HG02623 (cell line): ENCODE data around the gene MRGPRE.

ENCODE experiments used
- ATAC-seq: cut with Tn5 transposase; IDR thresholded peaks from one replicate; pipeline ENCODE4 v1.9.1; 2021; ENCODE audit warnings: moderate library complexity; ENCODE audit not compliant: unreplicated experiment

Gene MRGPRE

DNA sequence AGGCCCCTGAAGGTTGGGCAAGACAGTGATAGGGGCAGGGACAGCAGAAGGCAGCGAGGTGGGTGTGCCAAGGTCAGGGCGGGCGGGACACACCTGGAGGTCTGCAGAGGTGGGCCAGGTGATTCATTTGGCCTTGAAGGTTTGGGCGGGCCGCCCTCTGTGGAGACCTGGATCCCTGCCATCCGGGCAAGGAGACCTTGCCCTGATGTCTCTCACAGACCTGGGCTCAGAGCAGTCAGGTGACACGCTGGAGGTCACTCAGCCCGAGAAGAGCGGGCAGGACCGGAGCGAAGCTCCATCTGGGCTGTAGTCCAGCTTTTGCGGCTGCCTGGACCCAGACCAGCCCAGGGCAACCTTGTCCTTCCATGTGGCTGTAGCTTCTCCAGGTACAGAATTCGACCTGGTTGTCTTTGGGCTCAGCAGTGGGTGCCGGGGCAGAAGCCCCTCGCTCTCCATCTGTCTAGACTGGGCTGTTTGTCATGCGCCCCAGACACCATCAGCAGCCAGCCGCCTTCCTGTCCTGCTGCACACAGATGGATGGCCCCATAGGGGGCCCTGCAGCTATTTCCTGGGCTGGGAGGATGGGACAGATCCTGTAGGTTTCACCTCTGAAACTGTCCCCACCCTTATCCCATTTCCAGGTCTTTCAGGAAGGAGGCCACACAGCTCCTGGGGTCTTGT, 16.7 kb downstream of the MRGPRE start:
- ATAC-seq, result no peak

DNA sequence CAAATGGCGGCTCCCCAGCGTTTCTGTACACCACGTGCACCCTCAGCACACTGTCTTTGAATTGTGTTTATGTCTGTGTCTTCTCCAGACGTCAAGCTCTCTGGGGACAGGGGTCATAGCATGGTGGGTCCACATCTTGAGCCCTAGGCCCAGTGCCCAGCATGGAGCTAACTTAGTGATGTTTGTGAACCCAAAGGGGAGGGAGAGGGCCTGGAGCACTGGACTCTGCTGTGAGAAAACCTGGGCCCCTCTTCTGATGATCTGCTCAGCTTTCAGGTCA, 17.9 kb downstream of the MRGPRE start:
- no peak for ATAC-seq

DNA sequence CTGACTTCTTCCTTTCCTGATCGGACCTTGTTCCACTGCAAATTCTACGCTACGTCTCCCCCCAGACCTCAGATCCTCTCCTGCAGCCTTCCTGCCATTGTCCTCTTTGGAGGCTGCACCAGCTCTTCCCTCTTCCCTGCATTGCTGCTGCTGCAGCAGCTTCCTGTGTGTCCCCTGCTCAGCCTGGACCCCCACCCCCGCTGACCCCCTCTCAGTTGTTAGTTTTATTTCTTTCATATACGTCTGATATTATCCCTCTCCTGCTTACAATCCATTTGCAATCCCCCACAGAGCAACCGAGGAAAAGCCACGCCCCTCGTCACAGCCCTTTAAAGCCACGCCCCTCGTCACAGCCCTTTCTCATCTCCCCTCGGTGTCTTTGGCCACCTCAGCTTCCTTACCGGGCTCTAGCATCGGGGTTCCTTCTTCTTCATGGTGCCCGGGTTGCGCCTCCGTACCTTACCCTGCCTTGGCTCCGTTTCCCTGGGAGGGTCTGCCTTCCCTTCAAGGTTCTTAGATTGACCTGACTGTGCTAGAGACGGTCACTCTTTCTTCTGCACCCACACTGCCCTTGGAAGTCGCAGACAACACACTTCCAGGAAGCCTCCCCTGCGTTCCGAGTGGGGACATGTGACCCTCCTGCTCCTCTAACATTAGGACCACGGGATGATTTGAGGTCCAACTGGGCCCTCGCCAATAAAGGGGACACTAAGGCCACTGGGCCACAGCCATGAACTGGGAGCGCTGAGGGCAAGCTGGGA, 18.4 kb downstream of the MRGPRE start:
- no peak for ATAC-seq

DNA sequence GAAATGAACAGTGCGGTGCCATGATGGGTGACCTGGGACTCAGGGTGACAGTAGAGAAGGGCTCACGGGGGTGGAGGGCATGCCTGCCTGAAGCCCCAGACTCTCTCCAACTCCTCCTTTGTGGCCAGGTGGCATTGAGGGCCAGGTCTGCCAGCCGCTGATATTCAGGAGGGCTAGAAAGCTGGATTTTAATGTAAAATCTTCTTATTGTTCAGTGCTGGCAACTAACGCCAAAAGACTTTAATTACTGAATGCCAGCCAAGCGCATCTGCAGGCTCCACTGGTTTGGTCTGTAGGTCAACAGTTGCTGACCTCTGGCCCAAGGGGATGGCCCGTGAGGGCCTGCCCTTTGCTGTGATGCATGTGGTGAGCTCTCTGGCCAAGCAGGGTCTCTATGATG, 23.9 kb downstream of the MRGPRE start:
- ATAC-seq, result no peak

DNA sequence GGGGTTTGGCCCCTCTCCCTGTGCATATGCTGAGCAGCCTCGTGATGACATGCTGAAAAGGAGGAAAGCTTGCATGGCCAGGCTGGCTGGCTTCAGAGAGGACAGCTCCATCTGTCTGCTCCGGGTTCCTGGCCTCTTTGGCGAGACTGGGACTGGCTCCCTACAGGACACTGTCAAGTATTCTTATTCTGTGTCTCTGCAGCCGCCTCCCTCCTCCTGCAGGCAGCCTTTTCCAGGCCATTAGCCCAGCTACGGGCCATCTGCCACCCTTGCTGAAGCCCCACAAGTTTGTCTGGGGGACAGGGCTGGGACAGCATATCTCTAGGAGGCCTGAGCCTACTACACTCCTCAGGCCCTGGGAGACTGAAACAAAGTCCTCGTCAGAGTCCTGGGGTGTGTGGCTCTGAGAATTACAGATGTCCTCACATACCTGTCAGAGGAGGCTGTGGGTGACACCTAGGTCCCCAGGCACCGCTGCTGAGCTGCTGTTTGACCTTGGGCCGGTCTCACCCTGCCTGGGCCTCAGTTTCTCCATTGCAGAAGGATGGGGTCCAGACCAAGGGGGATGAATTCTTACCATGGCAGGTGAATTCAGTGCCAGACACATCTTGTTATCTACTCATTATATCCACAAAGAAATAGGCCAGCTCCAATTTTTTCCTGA, 24.6 kb downstream of the MRGPRE start:
- no peak for ATAC-seq

DNA sequence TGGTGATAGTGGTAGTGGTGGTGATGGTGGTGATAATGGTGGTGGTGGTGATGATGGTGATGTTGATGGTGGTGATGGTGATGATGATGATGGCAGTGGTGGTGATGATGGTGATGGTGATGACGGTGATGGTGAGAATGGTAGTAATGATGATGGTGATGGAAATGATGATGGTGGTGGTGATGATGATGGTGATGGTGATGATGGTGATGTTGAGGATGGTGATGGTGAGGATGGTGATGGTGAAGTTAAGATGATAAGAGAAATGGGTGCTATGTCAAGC, 25.4 kb downstream of the MRGPRE start:
- no peak for ATAC-seq

DNA sequence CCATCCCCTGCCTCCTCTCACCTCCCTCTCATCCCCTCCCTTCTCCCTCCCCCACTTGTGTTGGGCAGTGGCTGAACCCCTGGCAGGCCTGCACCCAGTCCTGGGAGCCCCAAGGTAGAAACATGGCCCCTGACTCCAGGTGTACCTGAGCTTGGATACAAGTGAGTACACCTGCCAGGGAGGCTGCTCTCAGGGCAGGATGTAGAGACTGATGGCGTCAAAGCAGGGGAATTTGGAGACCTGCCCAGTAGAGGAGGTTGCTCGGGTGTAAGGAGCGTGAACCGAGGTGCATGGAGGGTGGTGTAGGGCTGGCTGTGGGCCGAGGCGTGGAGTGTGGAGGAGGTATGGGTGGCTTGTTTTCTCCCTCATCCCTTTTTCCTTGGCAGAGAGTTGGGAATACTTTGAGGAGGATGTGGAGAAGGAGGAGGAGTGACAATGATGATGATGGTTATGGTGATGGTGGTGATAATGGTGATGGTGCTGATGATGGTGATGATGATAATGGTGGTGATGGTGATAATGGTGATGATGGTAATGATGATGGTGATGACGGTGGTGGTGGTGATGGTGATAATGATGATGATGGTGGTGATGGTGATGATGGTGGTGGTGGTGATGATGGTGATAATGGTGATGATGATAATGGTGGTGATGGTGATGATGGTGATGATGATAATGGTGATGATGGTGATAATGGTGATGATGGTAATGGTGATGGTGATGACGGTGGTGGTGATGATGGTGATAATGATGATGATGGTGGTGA, 25.9 kb downstream of the MRGPRE start:
- ATAC-seq, result no peak

DNA sequence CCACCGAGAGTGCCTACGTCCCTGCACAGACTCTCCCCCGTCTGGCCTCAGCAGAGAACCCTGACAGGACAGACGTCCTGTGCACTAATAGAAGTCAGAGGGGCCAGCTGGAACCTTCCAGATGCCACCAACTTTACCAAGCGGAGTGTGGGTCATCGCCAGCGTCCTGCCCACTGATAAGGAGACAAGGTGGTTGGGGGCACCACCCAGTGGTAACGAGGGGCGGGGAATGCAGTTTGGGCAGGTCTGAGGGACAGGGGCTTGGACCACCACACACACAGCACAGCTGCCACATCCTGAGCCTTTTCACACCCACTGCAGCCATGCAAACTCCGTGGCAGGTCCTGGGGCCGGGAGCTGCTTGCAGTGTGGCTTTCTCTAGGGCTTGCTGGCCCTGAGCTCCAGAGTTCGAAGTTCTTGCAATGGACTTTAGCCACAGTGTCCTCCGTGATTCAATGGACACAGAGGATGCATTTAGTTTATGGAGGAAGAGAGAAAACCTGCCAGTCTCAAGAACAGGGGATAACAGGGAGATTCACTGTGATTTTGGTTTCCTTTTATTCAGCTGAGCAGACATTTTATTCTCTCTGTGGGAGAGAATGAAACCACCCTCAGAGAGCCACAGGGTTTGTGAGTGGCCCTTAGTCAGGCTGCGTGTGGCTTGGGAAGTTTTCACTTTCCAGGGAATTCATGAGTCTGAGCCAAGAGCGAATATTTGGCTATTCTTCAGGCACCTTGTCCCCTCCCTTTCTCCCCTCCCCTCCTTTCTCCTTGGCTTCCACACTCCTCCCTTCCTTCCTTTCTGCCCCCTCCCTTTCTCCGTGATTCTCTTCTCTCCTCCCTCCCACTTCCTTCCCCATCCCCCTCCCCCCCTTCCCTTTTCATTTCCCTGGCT, 26.7 kb downstream of the MRGPRE start:
- ATAC-seq, result no peak

DNA sequence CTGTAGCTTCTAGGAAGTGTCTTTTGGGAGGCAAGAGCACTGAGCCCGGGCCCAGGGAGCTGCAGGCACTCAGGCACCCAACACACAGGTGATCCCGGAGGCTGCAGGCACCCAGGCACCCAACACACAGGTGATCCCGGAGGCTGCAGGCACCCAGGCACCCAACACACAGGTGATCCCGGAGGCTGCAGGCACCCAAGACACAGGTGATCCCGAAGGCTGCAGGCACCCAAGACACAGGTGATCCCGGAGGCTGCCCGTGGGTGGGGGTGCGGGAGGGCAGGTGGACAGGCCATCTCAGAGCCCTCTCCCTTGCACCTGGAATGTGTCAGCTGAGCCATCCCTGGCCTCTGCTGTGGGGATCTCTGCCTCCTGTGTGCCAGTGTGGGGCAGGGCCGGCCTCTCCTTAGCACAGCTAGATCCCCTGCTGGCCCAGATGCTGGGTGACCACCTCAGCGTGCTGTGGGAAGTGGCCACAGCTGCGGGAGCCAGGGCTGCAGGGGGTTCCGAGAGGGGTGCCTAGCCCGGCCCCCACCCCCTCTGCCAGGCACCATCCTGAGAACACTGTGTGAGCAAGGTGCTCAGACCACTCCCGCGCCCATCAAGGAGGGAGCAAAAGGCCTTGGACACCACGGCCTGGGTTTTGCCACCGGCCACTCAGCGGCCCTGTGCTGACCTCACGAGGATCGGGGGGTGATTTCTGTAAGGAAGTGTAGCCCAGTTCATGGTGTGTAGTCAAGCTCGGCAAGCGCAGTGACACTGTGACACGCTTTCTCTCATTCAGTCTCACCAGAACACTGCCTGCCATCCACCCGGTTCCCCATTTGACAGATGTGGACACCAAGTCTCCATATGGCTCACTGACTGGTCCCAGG, 27.8 kb downstream of the MRGPRE start:
- no peak for ATAC-seq

DNA sequence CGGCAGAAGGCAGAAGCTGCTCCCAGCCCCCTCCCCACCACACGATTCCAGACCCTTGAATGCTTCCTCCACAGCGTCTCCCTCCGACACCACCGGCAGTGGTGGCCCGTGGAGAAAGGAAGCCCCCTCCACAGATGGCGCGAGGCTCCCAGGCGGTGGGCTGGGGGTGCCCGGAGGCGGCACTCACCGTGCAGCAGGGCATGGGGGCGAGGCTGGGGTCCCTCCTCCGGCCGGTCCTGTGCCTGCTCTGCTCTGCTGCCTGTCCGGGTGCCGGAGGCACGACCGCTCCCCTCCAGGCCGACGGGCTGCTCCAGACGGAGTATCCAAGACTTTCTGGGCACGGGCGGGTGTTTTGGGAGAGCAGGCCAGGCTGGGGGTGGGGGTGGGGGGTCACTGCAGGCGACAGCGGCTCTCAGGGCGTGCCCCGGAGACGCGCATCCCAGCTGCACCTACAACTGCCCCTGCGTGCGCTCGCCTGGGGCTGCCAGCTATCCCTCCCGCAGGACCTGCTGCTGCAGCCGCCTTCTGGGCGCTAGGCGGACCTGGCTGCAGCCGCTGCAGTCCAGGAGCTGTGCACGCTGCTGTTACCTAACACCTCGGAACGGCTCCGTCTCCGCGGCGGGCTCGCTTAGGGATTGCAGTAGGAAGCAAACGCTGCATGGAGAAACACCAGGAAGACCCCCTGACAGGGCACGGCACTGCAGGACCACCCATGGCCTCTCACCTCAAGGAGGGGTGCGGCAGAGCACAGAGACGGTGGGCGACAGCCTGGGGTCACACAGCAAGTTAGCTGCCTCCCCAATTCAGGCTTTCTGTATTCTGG, 28.8 kb downstream of the MRGPRE start:
- ATAC-seq, result no peak

DNA sequence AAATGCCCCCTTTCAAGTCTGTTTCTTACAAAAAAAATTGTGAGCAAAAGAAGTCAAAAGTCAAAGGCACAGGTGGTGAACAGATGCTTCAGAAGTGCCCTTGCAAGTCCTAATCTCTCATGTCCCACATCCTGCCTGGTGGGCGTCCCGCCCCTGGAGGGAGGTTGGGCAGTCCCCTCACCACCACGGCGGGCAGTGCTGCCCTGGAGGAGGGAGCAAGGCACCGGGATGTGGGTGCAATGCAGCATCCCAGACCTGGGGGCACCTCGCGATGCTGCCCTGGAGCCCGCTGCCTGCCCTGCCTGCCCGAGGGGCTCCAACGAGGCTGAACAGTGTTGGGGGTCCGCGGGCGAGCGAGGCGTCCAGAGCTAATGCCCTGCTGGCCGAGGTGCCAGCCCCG, 29.5 kb downstream of the MRGPRE start:
- ATAC-seq, result no peak

DNA sequence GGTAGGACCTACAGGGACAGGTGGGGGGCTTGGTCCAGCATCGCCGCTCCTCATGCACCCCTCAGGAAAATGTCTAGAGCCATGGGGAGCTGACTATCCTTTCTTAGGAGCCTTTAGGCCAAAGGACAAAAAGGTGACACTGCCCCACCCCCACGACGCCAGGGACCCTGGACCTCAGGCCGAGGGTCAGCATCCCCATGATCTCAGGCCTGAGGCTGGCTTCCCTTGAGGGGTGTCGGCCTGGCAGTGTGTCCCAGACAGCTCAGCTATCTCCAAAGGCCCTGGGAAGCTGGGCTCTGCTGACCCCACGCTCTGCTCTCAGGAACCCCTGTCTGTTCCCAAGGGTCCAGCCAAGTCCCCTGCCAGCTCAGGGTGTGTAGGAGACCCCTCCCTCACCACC, 29.9 kb downstream of the MRGPRE start:
- ATAC-seq, result no peak

DNA sequence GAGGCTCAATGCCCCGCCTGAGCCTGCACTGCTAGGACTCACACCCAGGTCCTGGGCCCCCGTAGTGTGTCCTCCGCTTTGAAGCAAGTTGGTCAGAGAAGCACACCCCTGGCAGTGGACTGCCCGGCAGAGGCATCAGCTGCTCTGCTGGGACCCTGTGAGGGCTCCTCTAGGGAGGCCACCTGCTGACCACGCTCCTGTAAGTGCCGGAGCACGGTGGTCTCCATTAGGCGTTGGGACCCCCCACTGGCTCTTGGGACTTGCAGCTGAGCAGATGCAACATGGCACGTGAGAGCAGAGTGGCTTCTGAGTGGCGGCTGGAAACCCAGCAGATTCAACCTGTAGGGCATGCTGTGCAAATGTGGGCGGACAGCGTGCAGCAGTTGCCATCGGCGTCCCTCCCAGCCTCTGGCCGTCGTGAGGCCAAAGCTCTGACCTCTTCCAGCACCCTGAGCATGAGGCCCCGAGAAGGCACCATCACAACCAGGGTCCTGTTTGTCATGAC, 30.5 kb downstream of the MRGPRE start:
- no peak for ATAC-seq

DNA sequence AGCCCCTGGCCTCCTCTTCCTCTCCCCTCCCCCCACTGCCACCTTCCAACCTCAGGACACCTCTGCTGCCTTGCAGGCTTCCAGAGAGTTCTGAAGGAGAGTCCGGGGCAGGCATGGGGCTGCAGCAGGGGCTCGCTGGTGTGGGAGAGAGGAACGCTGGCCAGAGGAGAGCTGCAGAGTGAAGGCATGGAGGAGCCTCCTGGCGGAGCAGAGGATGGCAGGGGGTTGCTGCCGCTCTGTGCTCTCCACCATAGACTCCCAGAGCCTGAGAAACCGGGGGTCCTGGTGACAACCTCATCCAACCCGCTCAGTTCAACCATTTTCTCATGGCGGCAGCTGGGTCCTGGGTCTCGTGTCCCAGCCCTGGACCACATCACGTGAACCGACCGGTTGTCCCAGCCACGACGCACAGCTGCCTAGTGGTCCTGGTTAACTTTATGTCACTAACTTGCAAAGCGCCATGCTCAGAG, 31.1 kb downstream of the MRGPRE start:
- no peak for ATAC-seq

DNA sequence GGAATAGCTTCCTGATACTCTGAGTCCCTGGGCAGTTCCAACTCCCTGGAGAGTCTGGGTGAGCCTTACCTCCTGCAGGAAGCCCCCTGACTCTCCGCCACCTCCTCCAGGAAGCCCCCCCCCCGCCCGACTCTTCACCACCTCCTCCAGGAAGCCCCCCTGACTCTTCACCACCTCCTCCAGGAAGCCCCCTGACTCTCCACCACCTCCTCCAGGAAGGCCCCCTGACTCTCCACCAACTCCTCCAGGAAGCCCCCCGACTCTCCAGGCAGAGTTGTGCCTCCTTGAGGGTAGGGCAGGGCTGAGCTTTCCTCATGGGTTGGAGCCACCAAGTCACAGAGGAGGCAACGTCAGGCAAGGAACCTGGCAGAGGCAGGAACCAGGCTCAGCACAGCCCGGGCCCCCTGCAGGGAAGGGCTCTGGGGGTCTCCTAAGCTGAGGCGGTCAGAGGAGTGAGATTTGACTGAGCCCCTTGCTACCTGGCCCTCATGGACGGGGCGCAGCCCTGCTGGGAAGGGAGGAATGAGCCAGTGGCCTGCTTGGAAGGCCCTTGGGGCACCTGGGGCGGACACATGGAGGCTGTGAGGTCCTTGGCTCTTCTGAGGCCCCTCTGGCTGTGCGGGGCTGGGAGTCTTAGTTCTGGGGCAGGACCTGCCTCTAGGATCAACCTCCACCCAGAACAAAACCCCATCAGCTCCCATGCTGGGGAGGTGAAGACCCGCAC, 31.7 kb downstream of the MRGPRE start:
- no peak for ATAC-seq

DNA sequence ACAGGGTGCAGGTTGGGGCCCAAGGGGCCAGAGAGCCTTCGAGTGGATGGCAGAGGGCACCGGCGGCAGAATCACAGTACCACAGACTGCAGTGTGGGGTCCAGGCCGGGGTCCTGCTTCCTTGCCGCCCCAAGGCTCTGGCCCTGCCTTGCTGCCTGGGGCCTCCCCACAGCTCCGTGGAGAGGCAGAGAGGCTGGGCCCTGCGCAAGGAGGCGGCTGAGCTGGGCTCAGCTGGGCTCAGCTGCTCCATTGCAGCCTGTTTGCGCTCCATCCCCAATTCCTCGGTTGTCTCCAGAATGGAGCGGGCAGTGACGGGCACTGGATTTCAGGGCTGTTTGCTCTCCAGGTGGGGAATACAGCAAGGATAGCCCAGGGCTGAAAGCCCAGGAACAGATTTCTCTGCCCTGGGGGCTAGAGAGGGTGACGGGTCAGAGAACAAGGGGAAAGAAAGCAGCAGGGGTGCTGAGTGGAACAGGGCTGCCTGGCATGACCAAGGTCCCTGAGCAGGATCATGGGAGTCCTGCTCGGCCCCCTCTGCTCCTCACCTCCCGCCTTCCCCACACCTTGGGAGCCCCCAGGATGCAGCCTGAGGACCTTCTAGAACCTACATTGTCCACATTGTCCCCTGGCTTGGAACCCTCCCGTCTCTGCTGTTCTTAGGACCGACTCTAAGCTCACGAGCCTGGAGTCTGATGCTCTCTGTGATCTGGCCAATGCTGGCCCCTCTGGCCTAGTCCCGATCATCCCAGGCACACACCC, 32.5 kb downstream of the MRGPRE start:
- no peak for ATAC-seq

DNA sequence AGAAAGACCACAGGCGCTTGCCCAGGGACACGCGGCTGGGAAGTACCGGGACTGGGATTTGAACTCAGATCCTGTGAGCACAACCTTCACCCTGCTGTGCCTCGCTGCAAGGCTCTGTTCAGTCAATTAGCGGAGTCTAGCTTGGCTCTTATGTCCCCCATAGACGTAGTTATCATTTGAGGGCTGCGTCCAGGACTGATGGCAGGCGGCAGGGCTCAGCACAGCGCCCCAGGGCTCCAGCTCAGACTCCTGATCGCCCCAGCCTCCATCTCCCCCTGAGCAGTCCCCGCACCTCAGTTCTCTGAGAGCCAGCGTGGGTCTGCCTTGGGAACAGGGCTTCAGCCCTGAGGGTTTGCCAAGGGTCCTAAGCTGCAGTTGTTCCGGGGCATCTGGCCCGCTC, 33.4 kb downstream of the MRGPRE start:
- no peak for ATAC-seq
